ENCODE measurements around the gene ACTG1.

ACTG1 gene

GRCh38 chr17:81499601-81499970, 13.0 kb downstream of the ACTG1 start:
- in situ Hi-C loops (cut with MboI; ENCODE audit: low sequenced_read_pairs), result no loop called here

GRCh38 chr17:81498953-81499600, 13.5 kb downstream of the ACTG1 start:
- in situ Hi-C loops (cut with MboI; ENCODE audit: low sequenced_read_pairs), result no loop called here

- in situ Hi-C loops (cut with MboI; ENCODE audit: low sequenced_read_pairs), result no loop called here
Measured at GRCh38 chr17:81494626-81495377, 17.8 kb downstream of the ACTG1 start.

GRCh38 chr17:81493198-81494038, 19.2 kb downstream of the ACTG1 start:
- in situ Hi-C loops (cut with MboI; ENCODE audit: low sequenced_read_pairs), result no loop called here

GRCh38 chr17:81492706-81493105, 19.9 kb downstream of the ACTG1 start:
- in situ Hi-C loops (cut with MboI; ENCODE audit: low sequenced_read_pairs), result no loop called here

- in situ Hi-C loops (cut with MboI; ENCODE audit: low sequenced_read_pairs), result no loop called here
Measured at GRCh38 chr17:81492202-81492601, 20.4 kb downstream of the ACTG1 start.

GRCh38 chr17:81491761-81492160, 20.8 kb downstream of the ACTG1 start:
- in situ Hi-C loops (cut with MboI; ENCODE audit: low sequenced_read_pairs), result no loop called here

GRCh38 chr17:81491181-81491581, 21.4 kb downstream of the ACTG1 start:
- in situ Hi-C loops (cut with MboI; ENCODE audit: low sequenced_read_pairs), result no loop called here

- in situ Hi-C loops (cut with MboI; ENCODE audit: low sequenced_read_pairs), result loop anchor here (10.0 kb wide), 1 partner anchor 235 kb away; no protein-coding TSS in a partner anchor
Measured at GRCh38 chr17:81489998-81490992, 22.3 kb downstream of the ACTG1 start.

- in situ Hi-C loops (cut with MboI; ENCODE audit: low sequenced_read_pairs), result loop anchor here (10.0 kb wide), 1 partner anchor 235 kb away; no protein-coding TSS in a partner anchor
Measured at GRCh38 chr17:81489012-81489997, 23.3 kb downstream of the ACTG1 start.

- in situ Hi-C loops (cut with MboI; ENCODE audit: low sequenced_read_pairs), result loop anchor here (10.0 kb wide), 1 partner anchor 234 kb away; no protein-coding TSS in a partner anchor
Measured at GRCh38 chr17:81488276-81488860, 24.2 kb downstream of the ACTG1 start.

GRCh38 chr17:81487487-81488275, 24.9 kb downstream of the ACTG1 start:
- in situ Hi-C loops (cut with MboI; ENCODE audit: low sequenced_read_pairs), result loop anchor here (10.0 kb wide), 1 partner anchor 233 kb away; no protein-coding TSS in a partner anchor

- in situ Hi-C loops (cut with MboI; ENCODE audit: low sequenced_read_pairs), result loop anchor here (10.0 kb wide), 1 partner anchor 232 kb away; no protein-coding TSS in a partner anchor
Measured at GRCh38 chr17:81487089-81487486, 25.5 kb downstream of the ACTG1 start.

- in situ Hi-C loops (cut with MboI; ENCODE audit: low sequenced_read_pairs), result loop anchor here (10.0 kb wide), 1 partner anchor 232 kb away; no protein-coding TSS in a partner anchor
Measured at GRCh38 chr17:81486199-81486810, 26.3 kb downstream of the ACTG1 start.

- in situ Hi-C loops (cut with MboI; ENCODE audit: low sequenced_read_pairs), result loop anchor here (10.0 kb wide), 1 partner anchor 230 kb away; no protein-coding TSS in a partner anchor
Measured at GRCh38 chr17:81484195-81484979, 28.2 kb downstream of the ACTG1 start.

- in situ Hi-C loops (cut with MboI; ENCODE audit: low sequenced_read_pairs), result loop anchor here (10.0 kb wide), 1 partner anchor 229 kb away; no protein-coding TSS in a partner anchor
Measured at GRCh38 chr17:81483862-81484194, 28.8 kb downstream of the ACTG1 start.
